ENCODE data around the gene ZNF394.
A peak's percentile ranks its signal among the peaks of the same experiment; 100 is the strongest.

ZNF394 gene

GRCh38 chr7:99451936-99452335 lies 48.1 kb downstream of the ZNF394 start:
- peaks cover 6% of the 10 kb centered on the region for H3K4me1 Mint-ChIP-seq
- no peak overlapping the region for H3K4me3 Mint-ChIP-seq
- DNase-seq (ENCODE audit: low spot score in 2 of 2) (no peak), ATAC-seq (ENCODE audit: low read depth) (no peak)
- H3K27me3 Mint-ChIP-seq: no peaks in the 10 kb centered on the region
- peaks cover 18% of the 10 kb centered on the region for H3K36me3 Mint-ChIP-seq
- no peaks in the 10 kb centered on the region for H3K9me3 Mint-ChIP-seq
- H3K27ac Mint-ChIP-seq: no peak overlapping the region

- Mint-ChIP-seq H3K36me3 (peaks cover 21% of the 10 kb centered on the region), H3K4me1 (peaks cover 6% of the 10 kb centered on the region), H3K4me3 (no peak overlapping the region), H3K9me3 (no peaks in the 10 kb centered on the region), H3K27ac (peak overlapping the region; percentile 65), H3K27me3 (no peaks in the 10 kb centered on the region)
- no peak for DNase-seq (ENCODE audit: low spot score in 2 of 2)
- no peak for ATAC-seq (ENCODE audit: low read depth)
Measured at GRCh38 chr7:99449326-99449725, 50.8 kb downstream of the ZNF394 start.

- DNase-seq (ENCODE audit: low spot score in 2 of 2) (no peak), ATAC-seq (ENCODE audit: low read depth) (no peak)
- Mint-ChIP-seq H3K27me3 (no peaks in the 10 kb centered on the region), H3K4me1 (peaks cover 8% of the 10 kb centered on the region), H3K36me3 (peaks cover 20% of the 10 kb centered on the region), H3K4me3 (no peak overlapping the region), H3K9me3 (no peaks in the 10 kb centered on the region), H3K27ac (no peak overlapping the region)
Measured at GRCh38 chr7:99448855-99449254, 51.2 kb downstream of the ZNF394 start.

- Mint-ChIP-seq H3K36me3 (peaks cover 20% of the 10 kb centered on the region), H3K4me3 (no peak overlapping the region), H3K9me3 (no peaks in the 10 kb centered on the region), H3K27ac (no peak overlapping the region), H3K4me1 (peaks cover 12% of the 10 kb centered on the region), H3K27me3 (no peaks in the 10 kb centered on the region)
- no peak for ATAC-seq (ENCODE audit: low read depth)
- no peak for DNase-seq (ENCODE audit: low spot score in 2 of 2)
Measured at GRCh38 chr7:99447943-99448342, 52.1 kb downstream of the ZNF394 start.

GRCh38 chr7:99446096-99446495 lies 54.0 kb downstream of the ZNF394 start:
- DNase-seq (ENCODE audit: low spot score in 2 of 2): no peak
- Mint-ChIP-seq H3K36me3 (peaks cover 22% of the 10 kb centered on the region), H3K4me3 (no peak overlapping the region), H3K4me1 (peaks cover 17% of the 10 kb centered on the region), H3K27ac (no peak overlapping the region), H3K9me3 (no peaks in the 10 kb centered on the region), H3K27me3 (no peaks in the 10 kb centered on the region)
- no peak for ATAC-seq (ENCODE audit: low read depth)
